ENCODE results near the gene MCRIP2. TPM values are rescaled to one million over a fixed set of nuclear protein-coding genes. Genes with fewer than 3 reads are reported as not detected.

Gene MCRIP2
- total and polyA plus RNA-seq, 9 of the 15 experiments (the other 6 are each of a cell fraction or from before 2014, with no cell fraction given): 0.80 to 120 (median 35.2) TPM

- WGBS (ENCODE audit: insufficient coverage, low coverage, missing lambda C conversion rate): 87% methylated on average over 17 of the region's 22 CpGs
- TF ChIP-seq BRD4 (IDR thresholded peaks at IDR 0.05): no peak
- TF ChIP-seq DDX20 (tag; IDR thresholded peaks at IDR 0.05; ENCODE audit: low read depth): no peak
- no peak for TF ChIP-seq ETS1 (conservative IDR thresholded peaks at IDR 0.05; ENCODE audit: control insufficient read depth, low read depth, low read length)
- TF ChIP-seq CEBPG (CRISPR knock-in tag; IDR thresholded peaks at IDR 0.05): no peak
- TF ChIP-seq CEBPG (tag; conservative IDR thresholded peaks at IDR 0.05 in 1 of 2, IDR thresholded peaks at IDR 0.05 in 1 of 2): no peak
- TF ChIP-seq ZNF263 (CRISPR knock-in tag; IDR thresholded peaks at IDR 0.05; ENCODE audit: borderline replicate concordance): 0 out of 2 replicates have a peak, but pooled peaks have one; percentile 9
- no peak for TF ChIP-seq TEAD1 (CRISPR knock-in tag; IDR thresholded peaks at IDR 0.05)
- TF ChIP-seq SRSF7 (optimal IDR thresholded peaks at IDR 0.05; ENCODE audit: low read depth, low read length): no peak
- TF ChIP-seq RBM34 (IDR thresholded peaks at IDR 0.05; ENCODE audit: borderline replicate concordance, insufficient read depth, low read length): no peak
- TF ChIP-seq, protein P1, sequence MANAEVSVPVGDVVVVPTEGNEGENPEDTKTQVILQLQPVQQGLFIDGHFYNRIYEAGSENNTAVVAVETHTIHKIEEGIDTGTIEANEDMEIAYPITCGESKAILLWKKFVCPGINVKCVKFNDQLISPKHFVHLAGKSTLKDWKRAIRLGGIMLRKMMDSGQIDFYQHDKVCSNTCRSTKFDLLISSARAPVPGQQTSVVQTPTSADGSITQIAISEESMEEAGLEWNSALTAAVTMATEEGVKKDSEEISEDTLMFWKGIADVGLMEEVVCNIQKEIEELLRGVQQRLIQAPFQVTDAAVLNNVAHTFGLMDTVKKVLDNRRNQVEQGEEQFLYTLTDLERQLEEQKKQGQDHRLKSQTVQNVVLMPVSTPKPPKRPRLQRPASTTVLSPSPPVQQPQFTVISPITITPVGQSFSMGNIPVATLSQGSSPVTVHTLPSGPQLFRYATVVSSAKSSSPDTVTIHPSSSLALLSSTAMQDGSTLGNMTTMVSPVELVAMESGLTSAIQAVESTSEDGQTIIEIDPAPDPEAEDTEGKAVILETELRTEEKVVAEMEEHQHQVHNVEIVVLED (CRISPR knock-in tag; IDR thresholded peaks at IDR 0.05): no peak
- TF ChIP-seq MIER1 (IDR thresholded peaks at IDR 0.05; ENCODE audit: low read depth): no peak
- no peak for TF ChIP-seq BHLHE40 (IDR thresholded peaks at IDR 0.05; ENCODE audit: low read length)
- TF ChIP-seq ESRRA (IDR thresholded peaks at IDR 0.05; ENCODE audit: borderline replicate concordance, low read depth): no peak
- TF ChIP-seq RBFOX2 (IDR thresholded peaks at IDR 0.05; ENCODE audit: low read depth, low read length): peak; percentile 8; the same call in 1 of the 2 replicates
- no peak for TF ChIP-seq PRPF4 (IDR thresholded peaks at IDR 0.05; ENCODE audit: insufficient read depth, low read depth, low read length, poor library complexity, severe bottlenecking)
- no peak for TF ChIP-seq SNIP1 (IDR thresholded peaks at IDR 0.05; ENCODE audit: low read depth)
- no peak for TF ChIP-seq RFX7 (CRISPR knock-in tag; IDR thresholded peaks at IDR 0.05)
- no peak for TF ChIP-seq NR0B1 (IDR thresholded peaks at IDR 0.05; ENCODE audit: partially characterized antibody)
- no peak for TF ChIP-seq MTF1 (CRISPR knock-in tag; IDR thresholded peaks at IDR 0.05; ENCODE audit: borderline replicate concordance)
Observed at GRCh38 chr16:634051-634670, 7.5 kb upstream of the MCRIP2 start.

More at GRCh38 chr16:634051-634670, 7.5 kb upstream of the MCRIP2 start:
- peaks cover 18% of the 10 kb centered on the region for H3K79me2 ChIP-seq (ENCODE audit: control insufficient read depth, insufficient read depth, low read length)
- no peaks in the 10 kb centered on the region for H3K27me3 ChIP-seq (ENCODE audit: control insufficient read depth in 2 of 2, insufficient read depth in 2 of 2, low read length in 2 of 2)
- no peak for DNase-seq (ENCODE audit: extremely low read depth in 1 of 4, low spot score in 3 of 4)
- ChIA-PET CTCF (ENCODE audit: low intra/inter-chr PET ratio) (no interaction called here), POLR2A (interaction anchor here (0.6 kb wide), 1 partner anchor 1398 kb away, joined by 4 read pairs; no protein-coding TSS in a partner anchor)
- H3K4me2 ChIP-seq (ENCODE audit: insufficient read depth, low read length): no peak overlapping the region
- no peaks in the 10 kb centered on the region for H3K9me1 ChIP-seq (ENCODE audit: control insufficient read depth, insufficient read depth, low read length)
- no peak overlapping the region for H3K4me3 ChIP-seq
- peaks cover 25% of the 10 kb centered on the region; the same call in 1 of the 3 replicates for H3K36me3 ChIP-seq (ENCODE audit: control insufficient read depth, insufficient read depth, low read length)
- peak overlapping the region in 1 of 2 experiments; percentile 99; a peak in 2 of 4 replicates for H3K9ac ChIP-seq (ENCODE audit: insufficient read depth in 1 of 2, low read depth in 2 of 2, low read length in 2 of 2)
- BruUV-seq (replicated peaks): no TSS peak
- H3K27ac ChIP-seq (ENCODE audit: extremely low read depth, low read depth, low read length): no peak overlapping the region
- H3K9me3 ChIP-seq (replicated peaks; ENCODE audit: control insufficient read depth, insufficient read depth, low read depth, low read length): no peaks in the 10 kb centered on the region
- no peaks in the 10 kb centered on the region for H4K20me1 ChIP-seq (replicated peaks; ENCODE audit: control insufficient read depth, insufficient read depth, low read length)
- no peak overlapping the region for H2AFZ ChIP-seq (ENCODE audit: low read depth, low read length)
- FAIRE-seq: no peak
- H3K4me1 ChIP-seq (replicated peaks in 1 of 2; ENCODE audit: control insufficient read depth in 2 of 2, insufficient read depth in 2 of 2, low read length in 2 of 2): peaks cover 30 to 93% of the 10 kb centered on the region in 2 experiments
- intact Hi-C loops (cut with micrococcal nuclease): no loop called here
- in situ Hi-C loops (cut with MboI): no loop called here
- ATAC-seq: no peak
